LNCAP (cell line): Measurements from ENCODE around the gene PRMT7.

ENCODE experiments used
- TF ChIP-seq, protein P1 (sequence below): fragments of 450-650 bp; IDR thresholded peaks from 2 replicates; pipeline ENCODE4 v1.5.1; 2017; ENCODE audit warnings: mild to moderate bottlenecking

Gene PRMT7

DNA sequence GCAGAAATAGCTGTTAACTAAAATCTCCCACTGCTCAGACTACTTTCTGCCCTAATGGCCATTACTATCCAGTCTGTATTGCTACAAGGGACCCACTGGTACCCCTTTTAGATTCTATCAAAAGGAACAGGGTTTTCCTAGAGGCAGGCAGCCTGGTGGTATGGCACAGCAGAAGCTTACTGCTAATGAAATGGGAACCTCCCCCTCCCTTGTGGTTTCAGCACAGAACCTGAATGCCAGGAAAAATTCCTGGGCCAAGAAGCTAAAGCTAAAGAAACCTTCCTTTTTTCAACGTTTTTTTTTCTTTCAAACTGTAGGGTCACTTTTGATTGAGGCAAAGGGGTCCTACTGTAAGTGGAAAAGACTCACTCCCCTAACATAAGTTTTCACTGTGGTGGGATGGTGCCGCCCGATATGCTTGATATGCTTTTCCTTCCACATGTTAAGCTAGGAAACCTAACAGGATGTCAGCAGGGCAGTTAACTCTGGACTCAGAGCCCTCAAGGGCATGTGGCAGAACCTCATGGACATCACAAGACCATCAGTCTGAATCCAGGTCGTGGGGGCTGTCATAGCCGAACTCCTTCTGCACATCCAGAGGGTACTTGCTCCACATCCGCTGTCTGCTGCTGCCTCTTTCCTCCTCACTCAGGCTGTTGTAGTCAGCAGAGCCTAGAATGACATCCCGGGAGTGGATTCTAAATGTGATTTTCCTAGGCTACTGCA lies 9.9 kb upstream of the PRMT7 start:
- TF ChIP-seq, protein P1, sequence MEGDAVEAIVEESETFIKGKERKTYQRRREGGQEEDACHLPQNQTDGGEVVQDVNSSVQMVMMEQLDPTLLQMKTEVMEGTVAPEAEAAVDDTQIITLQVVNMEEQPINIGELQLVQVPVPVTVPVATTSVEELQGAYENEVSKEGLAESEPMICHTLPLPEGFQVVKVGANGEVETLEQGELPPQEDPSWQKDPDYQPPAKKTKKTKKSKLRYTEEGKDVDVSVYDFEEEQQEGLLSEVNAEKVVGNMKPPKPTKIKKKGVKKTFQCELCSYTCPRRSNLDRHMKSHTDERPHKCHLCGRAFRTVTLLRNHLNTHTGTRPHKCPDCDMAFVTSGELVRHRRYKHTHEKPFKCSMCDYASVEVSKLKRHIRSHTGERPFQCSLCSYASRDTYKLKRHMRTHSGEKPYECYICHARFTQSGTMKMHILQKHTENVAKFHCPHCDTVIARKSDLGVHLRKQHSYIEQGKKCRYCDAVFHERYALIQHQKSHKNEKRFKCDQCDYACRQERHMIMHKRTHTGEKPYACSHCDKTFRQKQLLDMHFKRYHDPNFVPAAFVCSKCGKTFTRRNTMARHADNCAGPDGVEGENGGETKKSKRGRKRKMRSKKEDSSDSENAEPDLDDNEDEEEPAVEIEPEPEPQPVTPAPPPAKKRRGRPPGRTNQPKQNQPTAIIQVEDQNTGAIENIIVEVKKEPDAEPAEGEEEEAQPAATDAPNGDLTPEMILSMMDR = no peak

DNA sequence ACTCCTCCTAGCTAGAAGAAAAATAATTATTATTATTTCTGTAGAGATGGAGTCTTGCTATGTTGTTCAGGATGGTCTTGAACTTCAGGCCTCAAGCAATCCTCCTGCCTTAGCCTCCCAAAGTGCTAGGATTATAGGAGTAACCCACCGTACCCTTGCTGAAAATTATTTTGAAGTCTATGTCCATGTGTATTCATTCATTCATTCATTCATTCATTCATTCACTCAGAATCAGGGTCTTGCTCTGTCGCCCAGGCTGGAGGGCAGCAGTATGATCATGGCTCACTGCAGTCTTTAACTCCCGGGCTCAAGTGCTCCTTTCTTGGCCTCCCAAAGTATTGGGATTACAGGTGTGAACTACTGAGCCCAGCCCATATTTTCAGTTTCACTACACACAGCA lies 4.2 kb upstream of the PRMT7 start:
- TF ChIP-seq, protein P1 = no peak

DNA sequence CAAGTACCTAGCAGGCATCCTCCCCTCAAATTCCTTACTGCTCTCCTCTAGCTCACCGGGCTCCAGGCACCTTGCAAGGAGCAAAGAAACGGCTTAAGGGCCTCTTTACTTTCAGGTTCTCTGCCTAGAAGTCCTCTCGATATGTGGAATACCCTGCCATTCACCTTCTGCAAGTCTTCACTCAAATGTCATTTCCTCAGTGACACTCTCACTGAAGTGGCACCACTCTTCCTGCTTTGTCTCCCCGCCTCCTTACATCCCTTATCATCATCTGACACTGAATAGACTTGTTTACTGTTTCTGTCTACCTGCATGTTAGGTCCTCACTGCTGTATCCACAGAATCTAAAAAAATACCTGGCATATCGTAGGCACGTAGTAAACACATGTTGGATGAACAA lies 1.0 kb upstream of the PRMT7 start:
- TF ChIP-seq, protein P1 = no peak

DNA sequence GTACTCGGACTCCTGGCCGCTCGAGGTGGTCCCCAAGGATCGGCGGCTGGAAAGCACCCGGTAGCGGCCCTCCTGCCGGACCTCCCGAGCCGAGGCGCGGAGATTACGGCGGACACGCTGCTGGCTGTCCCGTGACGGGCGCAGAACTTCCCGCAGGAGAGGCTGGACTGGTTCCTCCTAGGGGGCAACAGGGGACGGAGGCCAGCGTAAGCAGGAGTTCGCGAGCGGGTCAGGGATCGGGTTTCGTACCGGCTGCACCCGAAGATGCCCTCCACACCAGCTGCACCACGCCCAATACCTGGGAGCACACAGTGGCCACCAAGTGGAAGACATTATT lies 414 bp upstream of the PRMT7 start:
- TF ChIP-seq, protein P1 = no peak

DNA sequence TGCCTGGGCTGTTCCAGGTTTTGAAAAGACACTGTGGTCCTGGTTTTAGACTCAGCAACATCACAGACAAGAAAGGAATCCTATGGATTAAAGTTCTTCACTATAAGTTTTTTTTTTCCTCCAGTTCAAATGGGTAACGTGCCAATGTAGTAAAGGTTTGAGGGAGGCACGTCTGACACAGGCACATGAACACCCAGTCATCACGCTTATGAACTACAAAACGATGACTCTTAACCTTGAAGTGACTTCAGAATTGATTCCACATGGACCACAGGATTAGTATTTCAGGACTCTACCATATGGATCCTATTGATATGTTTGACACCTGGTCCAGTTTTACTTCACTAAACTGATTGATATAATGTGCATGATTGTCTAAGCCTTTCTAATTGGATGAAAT lies 2.3 kb downstream of the PRMT7 start:
- TF ChIP-seq, protein P1 = no peak

DNA sequence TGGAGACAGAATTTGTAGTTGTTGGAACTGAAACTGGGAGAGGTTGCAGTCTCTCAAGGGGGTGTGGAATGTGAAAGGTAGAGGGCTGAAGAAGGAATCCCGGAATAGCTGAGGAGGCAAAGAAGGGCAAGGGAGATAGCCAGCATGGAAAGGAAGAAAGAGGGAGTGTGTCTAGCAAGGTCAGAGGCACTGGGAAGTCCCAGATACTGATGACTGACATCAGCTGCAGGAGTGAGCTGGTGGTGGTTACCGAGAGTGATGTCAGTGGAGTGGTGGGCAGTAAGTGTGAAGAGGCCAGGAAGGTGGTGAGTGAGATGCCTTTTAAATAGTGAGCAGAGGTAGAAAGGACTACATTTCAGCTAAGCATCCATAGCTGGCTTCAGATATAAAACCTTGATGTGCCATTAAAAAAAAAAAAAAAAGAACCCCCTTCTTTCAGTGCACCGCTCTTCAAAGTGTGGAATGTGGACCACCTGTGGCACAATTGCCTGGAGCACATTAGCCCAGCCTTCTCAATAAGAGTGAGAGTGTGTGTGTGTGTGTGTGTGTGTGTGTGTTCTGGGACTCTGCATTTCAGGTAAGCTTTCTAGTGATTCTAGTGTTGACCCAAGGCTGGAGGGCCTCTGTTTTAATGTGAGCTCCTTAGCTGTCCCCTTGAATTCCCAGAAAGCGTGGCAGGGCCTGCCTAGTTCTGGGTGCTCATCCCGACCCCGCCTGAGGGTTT lies 8.5 kb downstream of the PRMT7 start:
- TF ChIP-seq, protein P1 = no peak

DNA sequence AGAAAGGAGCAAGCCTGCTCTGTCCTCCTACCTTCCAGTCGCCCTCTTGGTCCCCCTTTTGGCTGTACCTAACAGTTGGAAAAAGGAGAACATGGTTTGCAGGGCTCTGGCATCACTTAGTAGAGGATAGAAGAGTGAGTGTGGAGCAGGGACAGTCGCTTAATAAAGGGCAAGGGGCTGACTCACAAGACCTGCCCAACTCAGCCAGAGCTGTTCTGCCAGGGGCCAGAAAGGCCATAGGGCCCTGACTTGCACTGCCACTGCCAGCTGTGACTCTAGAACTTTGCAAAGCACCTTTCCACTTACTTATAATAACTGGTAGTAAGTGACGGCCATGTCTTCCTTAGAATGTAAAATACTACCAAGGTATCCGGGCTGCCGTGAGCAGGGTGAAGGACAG lies 13.5 kb downstream of the PRMT7 start:
- TF ChIP-seq, protein P1 = no peak
